Skeletal muscle tissue (tissue), 4 donors: ENCODE measurements around the gene DOK1. TPM values are rescaled to one million over a fixed set of nuclear protein-coding genes. Genes with fewer than 3 reads are reported as not detected.
A peak's percentile ranks its signal among the peaks of the same experiment; 100 is the strongest.

ENCODE experiments used
- H3K27ac ChIP-seq: one replicate; pipeline ENCODE4 v1.7.0; 2013; ENCODE audit warnings: mild to moderate bottlenecking, low read depth, low read length, inconsistent platforms
- H3K27me3 ChIP-seq, 3 donors: one replicate each; pipeline ENCODE4 v1.7.0; 2013; ENCODE audit warnings: low read length in 3 of 3; ENCODE audit not compliant: control insufficient read depth in 3 of 3, insufficient read depth in 3 of 3
- H3K36me3 ChIP-seq, 3 donors: one replicate each; pipeline ENCODE4 v1.7.0; 2013; ENCODE audit warnings: low read length in 3 of 3; ENCODE audit not compliant: control insufficient read depth in 3 of 3, insufficient read depth in 3 of 3
- H3K4me1 ChIP-seq, 3 donors: one replicate each; pipeline ENCODE4 v1.7.0; 2013; ENCODE audit warnings: low read length in 3 of 3, mild to moderate bottlenecking in 3 of 3; ENCODE audit not compliant: control insufficient read depth in 3 of 3, insufficient read depth in 3 of 3
- H3K4me3 ChIP-seq, 3 donors: one replicate each; pipeline ENCODE4 v1.7.0; 2013; ENCODE audit warnings: low read length in 3 of 3
- H3K9ac ChIP-seq, 3 donors: one replicate each; pipeline ENCODE4 v1.7.0; 2013; ENCODE audit warnings: low read length in 3 of 3, mild to moderate bottlenecking in 3 of 3, moderate library complexity in 2 of 3, low read depth in 1 of 3
- H3K9me3 ChIP-seq, 3 donors: one replicate each; pipeline ENCODE4 v1.7.0; 2013; ENCODE audit warnings: low read length in 3 of 3; ENCODE audit not compliant: control insufficient read depth in 3 of 3
- total RNA-seq: library from RNA; depleted of rRNA; stranded (reverse); fragments of >200 nt; gene quantifications from one replicate; pipeline ENCODE4 v1.2.3, GENCODE V29; 2014
- donor health status: Osteomylitis.

DOK1 gene
- total RNA-seq, 1 donor from 2014 or later, result 12.0 TPM

- H3K36me3 ChIP-seq, result no peaks in the 10 kb centered on the region
- H3K27me3 ChIP-seq, result peaks cover 0 to 8% (median 3%) of the 10 kb centered on the region in 3 donors
- no peak overlapping the region for H3K4me3 ChIP-seq
- no peak overlapping the region for H3K27ac ChIP-seq
- H3K9ac ChIP-seq, result no peak overlapping the region
- no peaks in the 10 kb centered on the region for H3K4me1 ChIP-seq
- H3K9me3 ChIP-seq, result no peaks in the 10 kb centered on the region
Measured at GRCh38 chr2:74566754-74567085, 12.2 kb downstream of the DOK1 start.

- Histone ChIP-seq H3K27me3 (peaks cover 0 to 4% (median 0%) of the 10 kb centered on the region in 3 donors), H3K36me3 (no peaks in the 10 kb centered on the region), H3K4me1 (no peaks in the 10 kb centered on the region), H3K4me3 (no peak overlapping the region), H3K9ac (no peak overlapping the region), H3K27ac (no peak overlapping the region), H3K9me3 (no peaks in the 10 kb centered on the region)
Measured at GRCh38 chr2:74567881-74568280, 13.4 kb downstream of the DOK1 start.

- Histone ChIP-seq H3K27ac (no peak overlapping the region), H3K4me1 (no peaks in the 10 kb centered on the region), H3K36me3 (no peaks in the 10 kb centered on the region), H3K4me3 (no peak overlapping the region), H3K27me3 (no peaks in the 10 kb centered on the region), H3K9me3 (no peaks in the 10 kb centered on the region), H3K9ac (no peak overlapping the region)
Measured at GRCh38 chr2:74569686-74570085, 15.2 kb downstream of the DOK1 start.

- H3K27ac ChIP-seq, result no peak overlapping the region
- no peaks in the 10 kb centered on the region for H3K9me3 ChIP-seq
- no peaks in the 10 kb centered on the region for H3K36me3 ChIP-seq
- H3K4me3 ChIP-seq, result no peak overlapping the region
- H3K27me3 ChIP-seq, result no peaks in the 10 kb centered on the region
- H3K4me1 ChIP-seq, result no peaks in the 10 kb centered on the region
- no peak overlapping the region for H3K9ac ChIP-seq
Measured at GRCh38 chr2:74571058-74571457, 16.5 kb downstream of the DOK1 start.

GRCh38 chr2:74572178-74572925 is 17.8 kb downstream of the DOK1 start:
- peaks cover 0 to 10% (median 5%) of the 10 kb centered on the region in 3 donors for H3K4me1 ChIP-seq
- H3K27me3 ChIP-seq, result no peaks in the 10 kb centered on the region
- H3K36me3 ChIP-seq, result no peaks in the 10 kb centered on the region
- H3K4me3 ChIP-seq, result no peak overlapping the region
- no peak overlapping the region for H3K27ac ChIP-seq
- no peak overlapping the region for H3K9ac ChIP-seq
- H3K9me3 ChIP-seq, result no peaks in the 10 kb centered on the region

GRCh38 chr2:74573747-74574562 is 19.4 kb downstream of the DOK1 start:
- Histone ChIP-seq H3K27ac (no peak overlapping the region), H3K27me3 (no peaks in the 10 kb centered on the region), H3K36me3 (no peaks in the 10 kb centered on the region), H3K9me3 (no peaks in the 10 kb centered on the region), H3K4me1 (peaks cover 0 to 10% (median 5%) of the 10 kb centered on the region in 3 donors), H3K9ac (no peak overlapping the region), H3K4me3 (no peak overlapping the region)

GRCh38 chr2:74575320-74575719 is 20.8 kb downstream of the DOK1 start:
- Histone ChIP-seq H3K27ac (no peak overlapping the region), H3K36me3 (no peaks in the 10 kb centered on the region), H3K4me1 (peaks cover 0 to 10% (median 5%) of the 10 kb centered on the region in 3 donors), H3K27me3 (no peaks in the 10 kb centered on the region), H3K9me3 (no peaks in the 10 kb centered on the region), H3K4me3 (no peak overlapping the region), H3K9ac (no peak overlapping the region)

- Histone ChIP-seq H3K9ac (no peak overlapping the region), H3K36me3 (no peaks in the 10 kb centered on the region), H3K9me3 (no peaks in the 10 kb centered on the region), H3K4me3 (no peak overlapping the region), H3K27me3 (no peaks in the 10 kb centered on the region), H3K4me1 (peaks cover 0 to 10% (median 5%) of the 10 kb centered on the region in 3 donors), H3K27ac (peak overlapping the region; percentile 63)
Measured at GRCh38 chr2:74576211-74576862, 21.8 kb downstream of the DOK1 start.

- Histone ChIP-seq H3K4me1 (peaks cover 0 to 10% (median 5%) of the 10 kb centered on the region in 3 donors), H3K36me3 (no peaks in the 10 kb centered on the region), H3K27ac (peak overlapping the region; percentile 63), H3K9ac (no peak overlapping the region), H3K9me3 (no peaks in the 10 kb centered on the region), H3K27me3 (no peaks in the 10 kb centered on the region), H3K4me3 (no peak overlapping the region)
Measured at GRCh38 chr2:74576863-74577229, 22.3 kb downstream of the DOK1 start.

- Histone ChIP-seq H3K4me3 (no peak overlapping the region), H3K4me1 (peaks cover 0 to 10% (median 5%) of the 10 kb centered on the region in 3 donors), H3K36me3 (no peaks in the 10 kb centered on the region), H3K27ac (peak overlapping the region; percentile 55), H3K9ac (no peak overlapping the region), H3K9me3 (no peaks in the 10 kb centered on the region), H3K27me3 (no peaks in the 10 kb centered on the region)
Measured at GRCh38 chr2:74577448-74577847, 22.9 kb downstream of the DOK1 start.
